K562 (cell line): Measurements from ENCODE around the gene CHST1. TPM values are rescaled to one million over a fixed set of nuclear protein-coding genes. Genes with fewer than 3 reads are reported as not detected.

Experiments used
- CTBP1 ChIP-seq: fragments of 450-650 bp; IDR thresholded peaks from 2 replicates; pipeline ENCODE4 v1.6.1; 2016; ENCODE audit warnings: borderline replicate concordance
- ID3 ChIP-seq, 2 experiments: fragments of 250-450 bp in 1 of 2; fragments of 450-650 bp in 1 of 2; sonication (Bioruptor Pico) in 1 of 2; IDR thresholded peaks; 2 replicates each; pipeline versions ENCODE4 v1.6.1 to v1.8.0; 2016 to 2021; ENCODE audit warnings: mild to moderate bottlenecking in 2 of 2, moderate library complexity in 2 of 2, missing compliant biosample characterization in 1 of 2, missing genetic modification characterization in 1 of 2
- MAFF ChIP-seq: IDR thresholded peaks from 2 replicates; pipeline ENCODE4 v1.6.1; 2012; ENCODE audit warnings: low read length, improper control_type of control experiment
- MTA3 ChIP-seq: fragments of 450-650 bp; formaldehyde crosslinking; IDR thresholded peaks from 2 replicates; pipeline ENCODE4 v1.6.1; 2017; ENCODE audit warnings: mild to moderate bottlenecking, borderline replicate concordance
- PRMT5 ChIP-seq: sonication (generic); formaldehyde crosslinking; IDR thresholded peaks from 2 replicates; pipeline ENCODE4 v1.5.0; 2020; ENCODE audit warnings: missing genetic modification reagents
- THRAP3 ChIP-seq: fragments of 450-650 bp; IDR thresholded peaks from 2 replicates; pipeline ENCODE4 v1.6.1; 2016; ENCODE audit warnings: mild to moderate bottlenecking, inconsistent platforms, borderline replicate concordance
- polyA plus RNA-seq, 8 experiments: library from polyadenylated mRNA; depleted of rRNA in 4 of 8; stranded (reverse) in 5 of 8; unstranded in 3 of 8; fragments of >200 nt; fragmentation: Nextera tagmentation in 2 of 8; fragmentation: Illumina TruSeq in 1 of 8; extraction: Ambion mirVana in 2 of 8; extraction: Trizol in 1 of 8; gene quantifications; 2 replicates each; pipeline versions ENCODE4 v1.2.1 to v1.2.3, GENCODE V29; 2011 to 2014; ENCODE audit warnings: inconsistent platforms in 1 of 8, missing spikeins in 1 of 8
- total RNA-seq, 7 experiments: library from RNA; depleted of rRNA in 6 of 7; stranded (reverse); fragments of >200 nt in 6 of 7; fragmentation: Illumina TruSeq in 2 of 7; extraction: Trizol in 2 of 7; gene quantifications; 2 replicates each; pipeline versions ENCODE4 v1.2.1 to v1.2.3, GENCODE V29; 2011 to 2021; ENCODE audit warnings: low replicate concordance in 1 of 7
- TF ChIP-seq, protein P1 (sequence below): fragments of 450-650 bp; formaldehyde crosslinking; IDR thresholded peaks from 2 replicates; pipeline ENCODE4 v1.4.0; 2020; ENCODE audit warnings: mild to moderate bottlenecking, moderate library complexity
- TF ChIP-seq, protein P2 (sequence below): fragments of 250-450 bp; sonication (Bioruptor Pico); IDR thresholded peaks from 2 replicates; pipeline ENCODE4 v1.4.0; 2020; ENCODE audit warnings: mild to moderate bottlenecking, moderate library complexity

Gene CHST1
- total and polyA plus RNA-seq, 9 of the 15 experiments (the other 6 are each of a cell fraction or from before 2014, with no cell fraction given): 0.04 to 0.32 (median 0.18) TPM; not detected in 4

GRCh38 chr11:45605051-45605450 is 60.4 kb downstream of the CHST1 start (continued):
- TF ChIP-seq, protein P1, sequence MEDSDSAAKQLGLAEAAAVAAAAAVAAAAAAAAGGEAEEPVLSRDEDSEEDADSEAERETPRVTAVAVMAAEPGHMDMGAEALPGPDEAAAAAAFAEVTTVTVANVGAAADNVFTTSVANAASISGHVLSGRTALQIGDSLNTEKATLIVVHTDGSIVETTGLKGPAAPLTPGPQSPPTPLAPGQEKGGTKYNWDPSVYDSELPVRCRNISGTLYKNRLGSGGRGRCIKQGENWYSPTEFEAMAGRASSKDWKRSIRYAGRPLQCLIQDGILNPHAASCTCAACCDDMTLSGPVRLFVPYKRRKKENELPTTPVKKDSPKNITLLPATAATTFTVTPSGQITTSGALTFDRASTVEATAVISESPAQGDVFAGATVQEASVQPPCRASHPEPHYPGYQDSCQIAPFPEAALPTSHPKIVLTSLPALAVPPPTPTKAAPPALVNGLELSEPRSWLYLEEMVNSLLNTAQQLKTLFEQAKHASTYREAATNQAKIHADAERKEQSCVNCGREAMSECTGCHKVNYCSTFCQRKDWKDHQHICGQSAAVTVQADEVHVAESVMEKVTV (CRISPR knock-in tag): no peak
- TF ChIP-seq THRAP3 (no peak), CTBP1 (no peak), PRMT5 (CRISPR knock-in tag) (no peak), ID3 (CRISPR knock-in tag; IDR thresholded peaks at IDR 0.05) (no peak), ID3 (tag; IDR thresholded peaks at IDR 0.05) (no peak), MTA3 (no peak), MAFF (no peak)
- TF ChIP-seq, protein P2, sequence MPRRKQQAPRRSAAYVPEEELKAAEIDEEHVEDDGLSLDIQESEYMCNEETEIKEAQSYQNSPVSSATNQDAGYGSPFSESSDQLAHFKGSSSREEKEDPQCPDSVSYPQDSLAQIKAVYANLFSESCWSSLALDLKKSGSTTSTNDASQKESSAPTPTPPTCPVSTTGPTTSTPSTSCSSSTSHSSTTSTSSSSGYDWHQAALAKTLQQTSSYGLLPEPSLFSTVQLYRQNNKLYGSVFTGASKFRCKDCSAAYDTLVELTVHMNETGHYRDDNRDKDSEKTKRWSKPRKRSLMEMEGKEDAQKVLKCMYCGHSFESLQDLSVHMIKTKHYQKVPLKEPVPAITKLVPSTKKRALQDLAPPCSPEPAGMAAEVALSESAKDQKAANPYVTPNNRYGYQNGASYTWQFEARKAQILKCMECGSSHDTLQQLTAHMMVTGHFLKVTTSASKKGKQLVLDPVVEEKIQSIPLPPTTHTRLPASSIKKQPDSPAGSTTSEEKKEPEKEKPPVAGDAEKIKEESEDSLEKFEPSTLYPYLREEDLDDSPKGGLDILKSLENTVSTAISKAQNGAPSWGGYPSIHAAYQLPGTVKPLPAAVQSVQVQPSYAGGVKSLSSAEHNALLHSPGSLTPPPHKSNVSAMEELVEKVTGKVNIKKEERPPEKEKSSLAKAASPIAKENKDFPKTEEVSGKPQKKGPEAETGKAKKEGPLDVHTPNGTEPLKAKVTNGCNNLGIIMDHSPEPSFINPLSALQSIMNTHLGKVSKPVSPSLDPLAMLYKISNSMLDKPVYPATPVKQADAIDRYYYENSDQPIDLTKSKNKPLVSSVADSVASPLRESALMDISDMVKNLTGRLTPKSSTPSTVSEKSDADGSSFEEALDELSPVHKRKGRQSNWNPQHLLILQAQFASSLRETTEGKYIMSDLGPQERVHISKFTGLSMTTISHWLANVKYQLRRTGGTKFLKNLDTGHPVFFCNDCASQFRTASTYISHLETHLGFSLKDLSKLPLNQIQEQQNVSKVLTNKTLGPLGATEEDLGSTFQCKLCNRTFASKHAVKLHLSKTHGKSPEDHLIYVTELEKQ: no peak
